NCI-H146 (cell line): ENCODE results near the gene CYGB.
"Not testable (repeated sequence)": the region's sequence is repeated elsewhere in the genome, so short reads cannot be mapped to it uniquely, and the experiment has no call there.

Source experiments
- DNase-seq: peaks from one replicate; lab custom pipeline; 2025; lab: John Stamatoyannopoulos, UW

CYGB gene

GRCh38 chr17:76523084-76524037 is 14.1 kb downstream of the CYGB start:
- peak; percentile 70 for DNase-seq

DNA sequence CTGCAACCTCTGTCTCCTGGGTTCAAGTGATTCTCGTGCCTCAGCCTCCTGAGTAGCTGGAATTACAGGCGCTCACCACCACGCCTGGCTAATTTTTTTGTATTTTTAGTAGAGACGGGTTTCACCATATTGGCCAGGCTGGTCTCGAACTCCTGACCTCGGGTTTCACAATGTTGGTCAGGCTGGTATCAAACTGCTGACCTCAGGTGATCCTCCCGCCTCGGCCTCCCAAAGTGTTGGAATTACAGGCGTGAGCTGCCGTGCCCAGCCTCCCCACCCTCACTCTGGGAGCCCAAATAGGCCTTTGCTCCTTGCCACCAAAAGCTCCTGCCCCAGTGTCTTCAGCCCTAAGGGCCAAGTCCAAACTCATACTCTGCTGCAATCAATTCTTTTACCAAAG is 15.8 kb downstream of the CYGB start:
- DNase-seq = not testable (repeated sequence)

GRCh38 chr17:76521262-76521661 is 16.2 kb downstream of the CYGB start:
- no peak for DNase-seq

DNA sequence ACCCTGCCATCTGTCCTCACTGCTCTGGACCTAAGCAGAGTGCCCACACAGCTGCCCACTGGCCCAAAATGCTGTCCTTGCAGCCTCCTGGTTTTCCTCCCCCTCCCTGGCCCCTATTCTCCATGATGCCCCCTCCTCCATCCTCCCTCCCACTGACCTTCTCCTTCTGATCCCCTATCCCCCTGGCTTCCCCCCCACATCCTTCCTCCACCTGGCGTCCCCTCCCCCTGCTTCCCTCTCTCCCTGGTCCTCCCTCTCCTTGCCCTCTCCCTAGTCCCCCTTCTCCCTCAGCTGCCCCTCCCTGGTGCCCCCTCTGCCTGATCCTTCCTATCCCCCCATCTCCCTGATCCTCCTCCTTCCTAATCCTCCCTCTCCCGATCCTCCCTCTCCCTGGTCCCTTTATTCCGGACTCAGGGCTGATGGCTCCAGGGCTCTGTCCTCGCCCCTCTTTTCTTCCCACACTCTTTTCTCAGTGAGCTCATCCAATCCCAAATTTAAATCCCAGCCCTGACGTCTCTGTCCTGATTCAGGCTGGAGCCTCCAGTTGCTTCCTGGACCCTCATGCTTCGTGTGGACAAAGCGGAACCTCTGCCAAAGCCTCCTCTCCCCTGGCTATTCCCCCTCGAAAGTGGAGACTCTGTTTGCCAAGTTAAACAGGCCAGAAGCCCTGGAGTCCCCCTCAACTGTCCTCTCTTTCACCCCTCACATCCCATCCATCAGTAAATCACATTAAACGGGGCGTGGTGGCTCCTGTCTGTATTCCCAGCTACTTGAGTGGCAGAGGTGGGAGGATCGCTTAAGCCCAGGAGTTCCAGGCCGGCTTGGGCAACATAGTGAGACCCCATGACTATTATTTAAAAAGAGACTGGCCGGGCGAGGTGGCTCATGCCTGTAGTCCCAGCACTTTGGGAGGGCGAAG is 18.2 kb downstream of the CYGB start:
- DNase-seq = no peak

DNA sequence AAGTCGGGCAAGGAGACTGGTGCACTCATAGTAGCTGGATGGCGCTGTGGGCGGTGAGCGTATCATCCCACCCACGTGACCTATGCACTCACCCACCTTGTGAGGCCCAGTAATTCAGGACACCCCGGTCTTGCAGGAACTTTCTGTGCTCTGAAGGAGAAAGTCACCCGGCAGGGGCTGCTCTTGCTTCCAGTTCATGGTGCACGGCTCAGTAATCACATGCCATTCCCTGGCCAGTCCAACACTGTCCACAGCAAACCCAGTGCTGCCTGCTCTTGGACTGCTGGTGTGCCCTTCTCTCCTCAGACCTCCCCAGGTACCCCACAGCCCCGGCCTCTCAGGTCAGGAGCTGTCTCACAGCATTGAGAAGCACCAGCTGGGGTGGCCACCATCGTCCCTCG is 19.9 kb downstream of the CYGB start:
- DNase-seq = no peak

DNA sequence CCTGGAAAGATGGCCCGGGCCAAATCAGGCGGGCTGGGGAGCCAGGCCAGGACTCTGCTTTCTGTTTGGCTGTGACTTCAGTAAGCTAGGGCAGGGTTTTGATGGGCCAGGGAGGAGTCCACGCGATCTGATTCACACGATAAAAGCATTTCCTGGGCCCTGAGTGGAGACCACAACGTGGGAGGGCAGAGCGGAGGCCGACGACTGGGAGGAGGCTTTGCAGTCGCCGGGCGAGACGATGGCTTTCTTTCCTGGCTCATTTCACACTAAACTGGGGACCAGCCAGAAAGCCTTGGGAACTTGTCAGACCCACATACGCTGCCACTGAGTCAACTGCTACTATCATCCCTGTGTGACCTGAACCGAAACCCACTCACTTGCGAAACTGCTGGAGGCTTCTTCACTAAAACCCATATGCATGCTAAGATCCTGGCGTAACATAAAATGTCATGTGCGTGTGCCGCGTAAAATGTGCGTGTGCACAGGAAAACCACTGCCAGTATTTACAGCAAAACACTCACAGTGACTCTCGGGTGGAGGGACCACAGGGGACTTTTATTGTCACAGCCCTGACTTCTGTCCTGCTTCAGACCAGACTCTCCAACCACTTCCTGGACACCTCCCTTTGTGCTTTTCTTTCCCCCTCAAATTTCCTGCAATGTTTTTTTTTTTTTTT is 22.1 kb downstream of the CYGB start:
- no peak for DNase-seq

- DNase-seq = not testable (repeated sequence)
These were observed 23.2 kb downstream of the CYGB start for GRCh38 chr17:76514355-76514754.

DNA sequence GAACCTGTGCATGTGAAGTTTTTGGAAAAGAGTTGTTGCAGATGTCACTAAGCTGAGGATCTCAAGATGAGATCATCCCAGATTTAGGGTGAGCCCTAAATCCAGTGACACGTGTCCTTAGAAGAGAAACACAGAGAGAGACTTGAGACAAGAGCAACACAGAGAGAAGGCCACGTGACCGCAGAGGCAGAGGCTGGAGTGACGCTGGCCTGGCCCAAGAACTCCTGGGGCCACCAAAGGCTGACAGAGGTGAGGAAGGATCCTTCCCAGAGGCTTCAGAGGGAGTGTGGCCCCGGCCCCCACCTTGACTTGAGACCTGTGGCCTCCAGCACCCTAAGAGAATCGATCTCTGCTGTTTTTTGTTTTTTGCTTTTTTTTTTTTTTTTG is 24.2 kb downstream of the CYGB start:
- no peak for DNase-seq

- DNase-seq = no peak
These were observed 24.9 kb downstream of the CYGB start for GRCh38 chr17:76512366-76513305.

DNA sequence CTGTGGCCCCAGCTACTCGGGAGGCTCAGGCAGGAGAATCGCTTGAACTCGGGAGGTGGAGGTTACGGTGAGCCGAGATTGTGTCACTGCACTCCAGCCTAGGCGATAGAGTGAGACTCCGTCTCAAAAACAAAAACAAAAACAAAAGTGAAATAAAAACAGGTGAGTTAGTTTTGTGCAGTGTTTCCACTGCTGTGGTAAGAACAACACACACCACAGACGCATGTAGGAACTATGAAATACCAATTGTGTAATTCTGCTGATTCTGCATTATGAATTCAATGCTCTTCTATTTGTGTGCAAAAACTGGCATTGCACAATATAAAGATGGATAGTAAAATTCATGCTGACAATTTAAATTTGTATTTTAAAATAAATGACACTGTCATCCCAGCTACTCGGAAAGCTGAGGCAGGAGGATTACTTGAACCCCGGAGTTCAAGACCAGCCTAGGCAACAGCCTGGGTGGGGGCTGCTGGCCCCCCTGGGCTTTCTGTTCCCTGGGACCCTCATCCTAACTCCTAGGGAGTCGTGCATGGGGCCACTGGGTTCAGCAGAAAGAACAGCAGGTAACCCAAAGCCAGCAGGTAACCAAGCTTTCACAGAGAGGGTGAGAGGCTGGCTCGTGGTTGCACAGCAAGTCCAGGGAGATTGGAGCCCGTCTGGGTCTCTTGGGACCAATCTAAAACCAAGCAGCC is 25.7 kb downstream of the CYGB start:
- DNase-seq = no peak

- no peak for DNase-seq
These were observed 26.7 kb downstream of the CYGB start for GRCh38 chr17:76510831-76511244.

- not testable (repeated sequence) for DNase-seq
These were observed 28.9 kb downstream of the CYGB start for GRCh38 chr17:76508472-76509063.

DNA sequence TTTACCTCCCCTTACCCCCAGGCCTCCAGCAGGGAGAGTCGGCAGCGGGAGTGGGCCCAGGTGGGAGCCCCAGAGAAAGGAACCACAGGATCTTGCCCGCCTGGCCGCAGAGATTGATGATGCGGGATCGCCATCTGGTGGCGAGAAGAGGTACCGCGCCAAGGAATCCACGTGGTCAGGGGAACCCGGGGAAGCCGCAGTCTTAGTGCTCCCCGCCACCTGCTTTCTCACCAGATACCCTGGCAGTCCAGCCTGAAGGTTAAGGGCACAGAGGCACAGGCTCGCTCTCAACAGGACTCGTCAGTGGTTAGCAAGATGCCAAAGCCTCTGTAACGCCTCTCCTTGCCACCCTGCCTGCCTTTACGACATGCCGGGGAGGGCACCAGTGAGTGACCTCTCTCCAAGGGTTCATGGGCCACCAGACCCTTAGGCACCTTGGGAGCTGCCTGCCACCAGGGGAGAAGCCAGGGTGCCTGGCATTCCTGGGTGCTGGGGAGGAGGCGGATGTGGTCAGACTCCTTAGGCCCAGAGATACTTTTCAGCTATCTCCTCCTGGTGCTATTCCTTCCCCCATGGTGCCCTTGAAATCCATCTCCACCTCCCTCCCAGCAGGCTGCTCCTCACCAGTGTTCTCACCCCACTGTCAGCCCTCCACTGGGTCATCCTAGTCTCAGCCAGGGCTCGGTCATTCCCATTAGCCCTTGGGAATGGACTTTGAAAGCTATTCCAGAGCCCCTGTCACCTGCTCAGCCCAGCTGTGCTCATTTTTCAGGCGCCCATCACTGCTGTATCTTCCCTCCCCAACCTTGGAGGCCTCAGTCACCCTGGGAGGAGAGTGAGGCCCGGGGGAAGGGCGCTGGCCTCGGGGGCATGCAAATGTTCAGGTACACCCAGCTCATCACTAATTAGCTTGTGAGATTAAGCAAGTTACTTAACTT is 30.8 kb downstream of the CYGB start:
- DNase-seq = peak; percentile 72

DNA sequence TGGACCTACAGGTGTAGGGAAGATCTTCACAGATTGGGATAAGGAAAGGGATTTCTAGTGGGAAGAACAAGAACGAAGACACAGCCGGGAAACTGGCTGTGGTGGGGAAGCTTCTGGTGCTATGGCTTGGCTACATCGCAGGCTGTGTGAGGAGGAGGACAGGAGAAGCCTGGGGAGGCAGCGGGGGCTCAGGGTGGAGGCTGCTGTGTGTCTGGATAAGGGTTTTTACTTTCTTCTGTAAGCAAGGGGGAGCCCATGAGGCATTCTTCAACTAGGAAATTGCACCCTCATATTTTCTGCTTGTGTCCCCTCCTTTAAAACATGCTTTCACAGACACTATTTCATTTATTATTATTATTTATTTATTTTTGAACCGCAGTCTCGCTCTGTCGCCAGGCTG is 33.4 kb downstream of the CYGB start:
- no peak for DNase-seq

DNA sequence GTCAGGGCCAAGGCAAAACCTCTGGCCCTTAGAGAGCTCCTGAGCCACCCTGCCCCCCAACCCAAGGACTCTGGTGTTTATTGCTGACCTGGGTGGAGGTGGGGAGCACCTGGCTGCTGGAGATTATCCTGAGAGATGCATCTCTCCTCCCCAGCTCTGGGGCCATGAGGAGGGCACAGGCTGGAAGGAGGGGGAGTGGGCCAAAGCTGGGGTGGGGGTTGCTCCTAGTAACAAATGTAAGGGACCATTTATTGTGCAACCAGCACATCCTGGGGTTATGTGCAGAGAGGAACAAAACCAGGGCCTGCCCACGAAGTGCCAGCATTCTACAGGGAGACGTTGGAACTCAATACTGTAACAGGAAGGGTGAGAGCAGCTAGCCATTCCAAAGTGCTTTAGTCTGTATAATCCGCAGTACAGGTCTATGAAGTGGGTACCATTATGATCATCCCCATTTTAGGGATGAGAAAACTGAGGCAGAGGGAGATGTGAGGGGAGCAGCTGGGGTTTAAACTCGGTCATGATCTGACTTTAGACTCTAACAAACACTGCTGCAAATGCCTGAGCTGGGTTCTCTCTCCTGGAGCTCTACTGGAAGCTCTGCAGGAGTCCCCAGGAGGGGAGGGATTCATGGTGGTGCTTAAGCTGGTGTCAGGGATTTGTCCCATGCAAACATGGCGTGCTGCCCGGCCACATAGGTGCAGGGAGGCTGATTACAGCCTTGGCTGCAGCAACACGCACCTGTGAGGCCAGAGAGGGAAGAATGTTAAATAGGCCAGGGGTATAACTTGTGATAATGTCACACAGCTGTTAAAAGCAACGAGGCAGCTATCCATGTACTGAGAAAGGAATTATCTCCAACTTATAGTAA is 34.9 kb downstream of the CYGB start:
- DNase-seq = no peak

- DNase-seq = no peak
These were observed 35.6 kb downstream of the CYGB start for GRCh38 chr17:76501827-76502307.

DNA sequence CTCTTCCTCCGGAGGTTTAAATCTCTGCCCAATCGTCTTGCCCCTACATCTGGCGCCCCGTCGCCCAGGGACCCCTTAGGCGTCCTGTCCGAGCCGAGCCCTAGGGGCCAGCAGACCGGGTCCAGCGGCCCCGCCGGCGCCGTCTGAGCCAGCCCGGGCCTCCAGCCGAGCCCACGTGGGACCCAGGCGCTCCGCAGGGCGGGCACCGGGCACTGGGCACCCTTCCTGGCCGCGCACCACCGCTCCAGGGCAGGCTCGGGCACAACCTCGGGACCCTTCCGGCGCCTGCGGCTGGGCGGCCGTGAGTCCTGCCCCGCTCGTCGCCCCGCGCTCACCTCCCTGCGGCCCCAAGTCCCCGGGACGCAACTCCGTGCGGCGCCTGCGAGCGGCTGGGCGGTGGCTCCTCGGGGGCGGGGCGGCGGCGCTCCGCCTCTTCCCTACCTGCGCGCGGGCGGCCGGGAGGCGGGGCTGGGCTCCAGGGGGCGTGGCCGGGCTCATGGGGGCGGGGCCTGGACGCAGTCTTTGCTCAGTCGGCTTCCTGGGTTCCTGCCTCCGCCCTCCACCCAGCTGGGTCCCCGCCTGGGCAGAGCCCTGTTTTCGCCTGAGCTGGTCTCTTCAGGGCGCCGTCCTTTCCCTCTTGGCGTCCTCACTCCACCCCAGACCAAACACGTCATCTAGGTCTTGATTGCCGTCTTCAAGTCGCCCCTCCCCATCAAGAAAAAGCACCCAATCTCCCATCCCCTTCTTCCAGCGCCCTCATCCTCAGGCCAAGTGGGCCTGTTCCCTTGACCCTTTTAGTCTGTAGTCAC is 36.3 kb downstream of the CYGB start, which contains the start of gene RHBDF2:
RHBDF2 (minus strand) TSS at position 406 of the 809 bp plus-strand sequence. CDS start 19,899 bp downstream, outside the sequence.
- peak; percentile 85 for DNase-seq
